Fibroblast of villous mesenchyme (primary cell): ENCODE results near the gene GH1. TPM values are rescaled to one million over a fixed set of nuclear protein-coding genes. Genes with fewer than 3 reads are reported as not detected.

ENCODE experiments used
- DNase-seq: peaks from one replicate; pipeline ENCODE4 v3.0.0-alpha.2; 2010; ENCODE audit warnings: low read depth
- H3K4me3 ChIP-seq: 2 replicates; pipeline ENCODE4 v1.5.1; 2011; ENCODE audit warnings: low read depth, mild to moderate bottlenecking, low read length
- total RNA-seq: library from RNA; depleted of rRNA; stranded (reverse); fragments of >200 nt; gene quantifications from 2 replicates; pipeline ENCODE4 v1.2.3, GENCODE V29; 2012
- TF ChIP-seq, protein P1 (sequence below): IDR thresholded peaks from 2 replicates; pipeline ENCODE4 v1.5.1; 2012; ENCODE audit warnings: low read depth, mild to moderate bottlenecking, low read length; ENCODE audit not compliant: insufficient read depth

Gene GH1
- total RNA-seq, 1 donor, result not detected

- TF ChIP-seq, protein P1, sequence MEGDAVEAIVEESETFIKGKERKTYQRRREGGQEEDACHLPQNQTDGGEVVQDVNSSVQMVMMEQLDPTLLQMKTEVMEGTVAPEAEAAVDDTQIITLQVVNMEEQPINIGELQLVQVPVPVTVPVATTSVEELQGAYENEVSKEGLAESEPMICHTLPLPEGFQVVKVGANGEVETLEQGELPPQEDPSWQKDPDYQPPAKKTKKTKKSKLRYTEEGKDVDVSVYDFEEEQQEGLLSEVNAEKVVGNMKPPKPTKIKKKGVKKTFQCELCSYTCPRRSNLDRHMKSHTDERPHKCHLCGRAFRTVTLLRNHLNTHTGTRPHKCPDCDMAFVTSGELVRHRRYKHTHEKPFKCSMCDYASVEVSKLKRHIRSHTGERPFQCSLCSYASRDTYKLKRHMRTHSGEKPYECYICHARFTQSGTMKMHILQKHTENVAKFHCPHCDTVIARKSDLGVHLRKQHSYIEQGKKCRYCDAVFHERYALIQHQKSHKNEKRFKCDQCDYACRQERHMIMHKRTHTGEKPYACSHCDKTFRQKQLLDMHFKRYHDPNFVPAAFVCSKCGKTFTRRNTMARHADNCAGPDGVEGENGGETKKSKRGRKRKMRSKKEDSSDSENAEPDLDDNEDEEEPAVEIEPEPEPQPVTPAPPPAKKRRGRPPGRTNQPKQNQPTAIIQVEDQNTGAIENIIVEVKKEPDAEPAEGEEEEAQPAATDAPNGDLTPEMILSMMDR, result peak; percentile 20
- no peak overlapping the region for H3K4me3 ChIP-seq
- no peak for DNase-seq
Measured at GRCh38 chr17:63950940-63951907, 32.6 kb upstream of the GH1 start.

DNA sequence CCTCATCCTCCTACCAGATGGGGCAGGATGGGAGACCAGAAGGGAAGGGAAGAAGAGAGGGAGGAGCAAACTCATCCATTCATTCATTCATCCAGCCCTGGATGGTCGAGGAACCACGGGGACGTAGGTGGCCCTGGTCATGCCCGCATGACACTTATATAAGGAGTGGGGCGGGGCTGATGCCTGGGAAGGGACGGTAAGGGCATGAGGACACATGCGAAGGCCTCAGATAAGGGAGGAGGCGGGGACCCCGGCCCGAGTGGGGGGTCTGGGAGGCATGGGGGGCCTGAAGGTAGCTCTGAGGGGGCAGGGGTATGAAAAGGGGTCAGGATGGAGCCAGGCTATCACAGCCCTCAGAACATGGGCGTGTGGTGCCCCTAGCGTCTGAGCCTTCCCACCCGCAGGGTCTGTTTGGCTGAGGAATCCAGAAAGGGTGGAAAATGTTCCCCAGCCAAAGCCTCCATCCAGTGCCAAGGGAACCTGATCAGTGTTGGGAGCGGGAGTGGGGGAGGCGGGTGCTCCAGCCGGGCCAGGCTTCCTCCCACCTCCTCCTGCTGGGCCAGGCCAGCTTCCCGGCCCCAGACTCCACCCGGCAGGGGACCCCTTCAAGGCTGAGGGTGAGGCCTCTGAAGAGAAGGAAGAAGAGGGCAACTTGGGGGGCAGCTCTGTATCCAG lies 31.1 kb upstream of the GH1 start:
- H3K4me3 ChIP-seq, result no peak overlapping the region
- TF ChIP-seq, protein P1, result no peak
- no peak for DNase-seq

DNA sequence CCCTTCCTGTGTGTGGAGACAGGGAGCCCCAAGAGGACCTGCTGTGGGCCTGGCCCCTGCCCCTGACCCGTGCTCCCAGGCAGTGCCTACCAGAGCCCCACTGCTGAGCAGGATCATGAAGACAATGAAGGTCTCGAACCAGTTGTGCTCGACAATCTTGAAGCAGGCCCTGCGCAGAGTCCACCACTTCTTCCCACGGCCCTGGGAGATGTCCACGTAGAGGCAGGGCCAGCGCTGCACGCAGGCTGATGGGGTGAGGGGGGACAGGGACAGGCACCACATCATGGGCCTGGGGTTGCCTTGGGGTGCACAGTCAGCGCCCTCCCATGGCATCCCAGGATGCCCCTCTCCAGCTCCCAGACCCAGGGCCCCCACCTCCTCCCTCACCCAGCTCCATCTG lies 29.9 kb upstream of the GH1 start:
- TF ChIP-seq, protein P1, result no peak
- no peak overlapping the region for H3K4me3 ChIP-seq
- DNase-seq, result no peak

- TF ChIP-seq, protein P1, result no peak
Measured at GRCh38 chr17:63947711-63948330, 29.2 kb upstream of the GH1 start.

GRCh38 chr17:63946440-63947363 lies 28.1 kb upstream of the GH1 start:
- no peak overlapping the region for H3K4me3 ChIP-seq
- peak; percentile 26 for DNase-seq
- TF ChIP-seq, protein P1, result peak; percentile 65

More at GRCh38 chr17:63947711-63948330, 29.2 kb upstream of the GH1 start:
- no peak overlapping the region for H3K4me3 ChIP-seq
- no peak for DNase-seq
